Daoy (cell line): Measurements from ENCODE around the gene CCT5. TPM values are rescaled to one million over a fixed set of nuclear protein-coding genes. Genes with fewer than 3 reads are reported as not detected.

ENCODE experiments used
- DNase-seq: peaks from one replicate; pipeline ENCODE4 v3.0.0-alpha.2; 2015; ENCODE audit warnings: low read depth
- total RNA-seq: library from RNA; depleted of rRNA; stranded (reverse); fragments of >200 nt; shearing (Covaris generic); gene quantifications from 2 replicates; pipeline ENCODE4 v1.2.3, GENCODE V29; 2014

The CCT5 gene
- total RNA-seq, 1 experiment from 2014 or later: 1,231 TPM

DNA sequence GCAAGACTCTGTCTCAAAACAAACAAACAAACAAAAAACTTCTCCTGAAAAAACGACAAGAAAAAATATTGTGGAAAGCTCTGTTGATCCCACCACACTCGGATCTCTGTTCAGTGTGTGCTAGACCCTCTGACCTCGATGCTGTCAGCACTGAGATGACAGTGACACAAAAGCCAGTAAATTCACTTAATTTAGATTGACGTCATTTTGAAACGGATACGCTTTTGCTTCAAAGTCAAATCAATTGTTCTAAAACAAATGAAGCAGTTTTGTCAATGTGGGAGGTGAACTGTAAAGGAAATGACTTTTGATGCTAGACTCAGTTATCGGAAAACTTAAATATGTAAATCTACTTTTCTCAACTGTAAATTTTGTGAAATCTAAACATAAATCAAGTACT, 26.6 kb downstream of the CCT5 start:
- no peak for DNase-seq

DNA sequence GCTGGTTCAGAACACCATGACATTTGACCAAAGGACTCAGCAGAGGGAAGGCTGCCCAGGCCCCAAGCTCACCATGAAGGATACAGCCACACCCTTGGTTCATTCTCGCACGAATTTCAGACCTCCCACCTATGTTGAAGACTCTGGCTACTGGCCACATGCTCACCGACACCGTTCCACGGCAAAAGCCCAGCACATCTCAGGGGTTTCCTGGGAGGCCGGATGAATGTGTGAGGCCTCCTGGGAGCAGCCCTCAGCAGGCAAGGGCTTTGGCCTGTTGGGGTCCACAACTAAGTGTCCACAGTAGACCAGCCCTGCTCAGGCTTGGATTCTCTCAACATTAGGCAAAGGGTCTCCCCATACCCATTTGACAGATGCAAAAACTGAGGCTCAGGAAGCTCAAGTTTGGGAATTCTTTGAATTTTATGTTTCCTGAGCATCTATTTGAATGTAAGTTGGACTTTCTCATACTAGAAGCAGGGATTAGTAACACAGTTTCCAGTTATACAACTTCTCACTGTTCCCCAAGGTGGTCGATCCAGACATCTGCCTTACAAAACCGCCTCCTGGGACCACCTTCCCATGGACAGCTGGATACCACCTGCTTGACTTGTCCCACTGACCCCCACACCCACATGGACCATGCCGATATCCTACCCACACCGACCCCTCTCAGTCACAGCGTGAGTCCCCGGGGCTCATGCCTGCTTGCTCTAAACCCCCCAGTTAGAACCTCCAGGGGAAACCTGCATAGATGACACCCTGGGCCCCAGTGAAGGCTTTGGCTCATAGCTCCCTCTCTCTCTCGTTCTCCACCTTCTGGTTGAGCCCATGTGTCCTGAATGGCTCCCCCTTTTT, 27.9 kb downstream of the CCT5 start:
- DNase-seq: no peak

- no peak for DNase-seq
These were observed 28.7 kb downstream of the CCT5 start for GRCh38 chr5:10278658-10279279.

DNA sequence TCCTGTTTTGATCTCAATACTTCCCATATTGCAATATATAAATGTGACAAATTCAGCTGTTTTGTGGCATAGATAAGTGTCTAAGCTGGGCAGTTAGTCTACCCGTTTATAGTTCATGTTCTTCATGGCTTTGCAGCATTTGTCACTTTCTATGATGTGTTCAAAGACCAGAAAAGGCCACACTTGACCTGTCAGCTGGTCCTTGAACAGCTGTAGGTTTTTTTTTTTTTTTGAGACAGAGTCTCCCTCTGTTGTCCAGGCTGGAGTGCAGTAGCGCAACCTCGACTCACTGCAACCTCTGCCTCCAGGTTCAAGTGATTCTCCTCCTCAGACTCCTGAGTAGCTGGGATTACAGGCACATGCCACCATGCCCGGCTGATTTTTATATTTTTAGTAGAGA, 29.2 kb downstream of the CCT5 start:
- DNase-seq: no peak

DNA sequence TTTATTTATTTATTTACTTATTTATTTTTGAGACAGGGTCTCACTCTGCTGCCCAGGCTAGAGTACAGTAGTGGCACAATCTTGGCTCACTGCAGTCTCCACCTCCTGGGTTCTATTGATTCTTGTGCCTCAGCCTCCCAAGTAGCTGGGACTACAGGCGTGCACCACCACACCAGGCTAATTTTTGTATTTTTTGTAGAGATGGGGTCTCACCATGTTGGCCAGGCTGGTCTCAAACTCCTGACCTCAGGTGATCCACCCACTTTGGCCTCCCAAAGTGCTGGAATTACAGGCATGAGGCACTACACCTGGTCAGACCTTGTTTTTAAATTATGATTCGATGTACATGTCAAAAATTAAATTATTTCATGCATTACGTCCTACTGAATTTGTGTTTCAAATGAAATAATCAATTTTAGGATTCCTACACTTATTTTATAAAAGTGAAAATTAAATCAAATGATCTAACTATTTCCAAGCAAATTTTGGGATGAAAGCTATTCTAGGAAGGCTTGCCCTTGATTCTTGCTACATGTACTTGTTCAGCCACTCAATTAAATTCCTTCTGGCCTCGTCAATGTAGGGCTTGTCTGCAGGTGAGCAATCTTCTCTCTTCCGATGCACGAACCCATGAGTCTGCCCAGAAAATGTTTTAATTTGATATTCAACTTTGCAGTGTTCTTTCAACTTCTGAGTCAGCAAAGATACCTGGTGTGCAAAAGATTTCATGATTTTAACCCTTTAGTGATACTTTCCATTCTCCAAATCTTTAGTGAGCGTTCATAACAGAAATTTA, 30.0 kb downstream of the CCT5 start:
- DNase-seq: no peak

DNA sequence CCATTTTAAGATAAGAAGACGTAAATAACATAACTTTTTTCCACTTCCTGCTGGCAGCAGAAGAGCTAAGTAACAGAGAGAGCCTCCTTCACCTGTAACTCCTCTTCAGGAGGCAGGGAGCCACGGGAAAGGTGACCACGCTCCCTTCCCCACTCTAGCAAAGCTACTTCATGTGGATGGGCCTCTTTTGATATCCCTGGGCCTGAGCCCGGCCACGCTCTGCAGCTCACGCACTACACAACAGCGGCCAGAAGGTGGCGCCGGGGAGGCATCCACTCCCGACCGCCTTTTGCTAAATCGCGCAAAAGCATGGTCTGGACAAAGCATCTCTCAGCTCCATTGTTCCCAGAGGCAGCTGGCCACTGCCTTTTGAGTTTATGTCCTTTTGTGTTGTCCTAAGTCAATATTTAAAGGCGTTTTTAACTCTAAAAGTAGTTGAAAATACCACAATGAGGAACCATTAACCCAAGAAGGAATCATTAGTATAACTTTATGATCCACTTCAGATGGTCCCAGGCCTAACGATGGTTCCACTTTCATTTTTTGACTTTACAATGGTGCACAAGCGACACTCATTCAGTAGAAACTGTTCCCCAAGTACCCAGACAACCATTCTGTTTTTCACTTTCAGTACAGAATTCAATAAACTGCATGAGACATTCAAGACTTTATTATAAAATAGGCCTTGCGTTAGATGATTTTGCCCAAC, 34.0 kb downstream of the CCT5 start:
- peak; percentile 80 for DNase-seq

DNA sequence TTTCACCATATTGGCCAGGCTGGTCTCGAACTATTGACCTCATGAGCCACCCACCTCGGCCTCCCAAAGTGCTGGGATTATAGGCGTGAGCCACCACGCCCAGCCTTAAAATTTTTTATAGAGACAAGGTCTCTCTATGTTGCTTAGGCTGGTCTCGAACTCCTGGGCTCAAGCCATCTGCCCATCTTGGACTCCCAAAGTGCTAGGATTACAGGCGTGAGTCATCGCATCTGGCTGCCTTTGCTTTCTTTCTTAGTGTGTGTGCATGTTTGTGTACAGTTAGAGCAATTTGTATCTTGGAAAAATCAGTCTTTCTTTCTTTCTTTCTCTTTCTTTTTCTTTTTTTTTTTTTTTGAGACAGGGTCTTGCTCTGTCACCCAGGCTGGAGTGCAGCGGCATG, 35.3 kb downstream of the CCT5 start:
- DNase-seq: peak; percentile 65

- no peak for DNase-seq
These were observed 36.2 kb downstream of the CCT5 start for GRCh38 chr5:10286162-10286861.

DNA sequence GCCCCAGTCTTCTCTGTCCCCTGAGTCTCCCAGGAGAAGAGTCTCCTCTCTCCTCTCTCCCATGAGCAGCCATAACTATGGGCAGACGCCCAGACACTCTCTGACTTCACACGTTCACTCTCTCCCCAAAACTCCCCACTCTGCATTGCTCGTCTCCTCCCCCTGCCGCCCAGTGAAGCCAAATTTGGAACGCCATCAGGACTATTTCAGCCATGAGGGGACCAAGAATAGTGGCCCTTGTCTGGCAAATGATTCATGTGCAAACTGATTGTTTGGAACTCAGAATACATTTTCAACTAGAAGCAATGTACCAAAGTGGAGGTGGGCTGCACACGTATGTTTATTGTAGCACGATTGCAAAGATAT, 36.8 kb downstream of the CCT5 start:
- DNase-seq: no peak

DNA sequence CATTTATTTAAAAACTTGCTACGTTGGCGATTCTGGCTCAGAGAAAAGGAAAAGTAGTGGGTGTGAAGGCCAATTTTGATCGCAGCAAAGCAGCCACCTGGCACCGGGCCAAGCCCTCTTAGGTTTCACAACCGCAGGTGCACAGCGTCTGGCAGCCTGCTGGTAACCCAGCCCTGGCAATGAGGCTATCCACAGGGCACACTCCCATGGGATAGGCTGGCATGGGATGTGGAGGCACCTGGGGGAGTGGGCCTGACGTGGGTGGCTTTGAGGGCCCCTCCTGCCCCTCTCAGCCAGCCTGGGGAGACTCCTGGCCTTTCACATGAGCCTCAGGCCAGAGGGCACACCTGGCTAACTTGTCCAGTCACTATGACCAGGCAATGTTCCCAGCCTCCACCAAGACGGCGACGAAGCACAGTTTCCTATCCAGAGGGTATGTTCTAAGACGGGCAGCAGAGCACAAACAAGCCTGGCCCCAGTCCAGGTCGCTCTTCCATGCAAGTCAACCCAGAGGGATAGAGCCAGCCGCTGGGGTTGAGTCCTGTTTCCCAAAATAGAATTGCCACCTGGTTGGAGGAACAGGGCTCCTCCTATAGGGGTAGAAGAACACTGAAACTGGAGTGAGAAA, 38.6 kb downstream of the CCT5 start:
- DNase-seq: peak; percentile 50

- DNase-seq: no peak
These were observed 39.3 kb downstream of the CCT5 start for GRCh38 chr5:10289353-10289752.

DNA sequence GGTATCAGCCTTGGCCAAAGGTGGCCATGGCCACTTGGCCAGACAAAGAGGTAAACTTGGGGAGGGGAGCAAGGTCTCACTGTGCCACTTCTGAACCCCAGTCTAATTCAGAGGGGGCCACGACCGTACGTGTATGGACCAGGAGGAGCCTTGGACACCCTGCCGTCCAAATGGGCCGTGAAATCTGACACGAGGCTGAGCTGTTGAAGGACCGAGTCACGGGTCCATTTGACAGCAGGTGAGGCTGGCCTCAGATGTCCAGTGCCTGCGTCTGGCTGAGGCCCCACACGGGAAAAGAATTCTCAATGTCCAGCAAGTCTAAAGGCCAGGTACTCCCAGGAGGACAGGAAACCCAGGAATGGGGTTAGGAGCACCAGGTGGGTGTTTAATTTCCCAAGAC, 39.9 kb downstream of the CCT5 start:
- DNase-seq: no peak

DNA sequence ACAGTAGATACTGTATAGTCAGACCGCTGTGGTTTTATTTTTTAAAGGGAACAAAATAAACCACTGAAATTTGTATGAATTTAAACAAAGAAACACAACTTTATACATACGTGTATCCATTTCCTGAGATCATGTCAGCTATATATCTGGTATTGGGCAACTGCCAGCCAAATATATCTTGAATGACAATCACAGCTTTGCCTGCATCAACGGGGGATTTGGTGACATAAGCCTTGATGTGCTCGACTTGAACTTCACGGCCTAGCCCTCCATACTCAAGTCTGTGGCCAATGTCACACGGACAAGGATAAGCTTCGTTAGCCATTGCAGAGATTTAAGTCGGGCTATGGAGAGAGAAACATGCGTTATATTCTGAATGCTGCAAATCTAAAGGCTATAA, 40.4 kb downstream of the CCT5 start:
- no peak for DNase-seq

- no peak for DNase-seq
These were observed 41.7 kb downstream of the CCT5 start for GRCh38 chr5:10291692-10292339.

DNA sequence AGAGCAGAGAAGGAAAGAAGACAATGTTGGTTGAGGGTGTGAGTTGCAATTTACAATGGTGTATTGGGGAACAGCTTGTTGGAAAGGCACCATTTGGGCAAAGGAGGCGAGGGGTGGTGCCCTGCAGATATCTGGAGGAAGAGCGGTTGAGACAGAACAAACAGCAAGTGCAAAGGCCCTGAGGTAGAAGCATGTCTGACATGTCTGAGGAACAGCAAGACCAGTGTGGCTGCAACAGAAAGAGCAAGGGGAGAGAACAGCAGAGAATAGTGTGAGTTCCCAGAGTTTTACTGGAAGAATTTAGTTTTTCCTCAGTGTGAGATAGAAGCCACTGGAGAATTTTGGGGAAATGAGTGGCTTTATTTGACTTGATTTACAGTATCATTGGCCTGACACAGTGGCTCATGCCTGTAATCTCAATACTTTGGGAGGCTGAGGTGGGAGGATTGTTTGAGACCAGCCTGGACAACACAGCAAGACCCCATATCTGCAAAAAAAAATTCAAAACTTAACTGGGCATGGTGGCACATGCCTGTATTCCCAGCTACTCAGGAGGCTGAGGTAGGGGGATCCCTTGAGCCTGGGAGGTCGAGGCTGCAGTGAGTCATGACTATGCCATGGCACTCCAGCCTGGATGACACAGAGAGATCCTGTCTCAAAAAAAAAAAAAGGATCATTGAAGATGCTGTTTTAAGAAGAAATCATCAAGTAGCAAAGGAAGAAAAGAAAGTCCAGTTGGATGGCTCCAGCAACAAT, 44.0 kb downstream of the CCT5 start:
- no peak for DNase-seq

GRCh38 chr5:10295619-10296326, 45.7 kb downstream of the CCT5 start:
- no peak for DNase-seq

- DNase-seq: no peak
These were observed 47.6 kb downstream of the CCT5 start for GRCh38 chr5:10297646-10298204.

- no peak for DNase-seq
These were observed 50.2 kb downstream of the CCT5 start for GRCh38 chr5:10300246-10300645.

DNA sequence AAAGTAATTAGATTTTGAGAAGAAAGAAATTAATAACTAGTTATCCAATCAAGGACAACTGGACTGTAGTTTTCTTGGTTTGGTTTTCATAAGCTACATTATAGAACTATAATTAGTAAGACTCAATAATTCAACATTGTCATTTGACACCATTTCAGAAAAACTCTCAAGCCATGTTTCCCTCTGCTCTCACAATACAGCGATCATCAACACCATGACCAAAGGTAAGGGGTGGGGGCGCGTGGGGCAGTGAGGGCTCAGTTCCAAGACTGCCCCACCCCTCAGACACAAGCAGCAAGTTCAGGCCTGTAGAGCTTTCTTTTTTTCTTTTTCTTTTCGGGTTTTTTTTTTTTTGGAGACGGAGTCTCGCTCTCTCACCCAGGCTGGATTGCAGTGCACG, 51.2 kb downstream of the CCT5 start:
- no peak for DNase-seq
